ENCODE results near the gene SLC6A13.

GRCh38 chr12:184811-185575 lies 77.6 kb downstream of the SLC6A13 start:
- TF ChIP-seq ZBTB33 (IDR thresholded peaks at IDR 0.05) (no peak), CTCF (IDR thresholded peaks at IDR 0.05; ENCODE audit: low read depth, low read length, missing input control) (no peak), TAF1 (conservative IDR thresholded peaks at IDR 0.05) (no peak), JUND (IDR thresholded peaks at IDR 0.05) (no peak), REST (IDR thresholded peaks at IDR 0.05) (no peak)
- TF ChIP-seq, protein P1, sequence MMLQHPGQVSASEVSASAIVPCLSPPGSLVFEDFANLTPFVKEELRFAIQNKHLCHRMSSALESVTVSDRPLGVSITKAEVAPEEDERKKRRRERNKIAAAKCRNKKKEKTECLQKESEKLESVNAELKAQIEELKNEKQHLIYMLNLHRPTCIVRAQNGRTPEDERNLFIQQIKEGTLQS (IDR thresholded peaks at IDR 0.05): no peak

Measured in liver (tissue), 3 donors.